ENCODE results near the gene HARBI1. TPM values are rescaled to one million over a fixed set of nuclear protein-coding genes. Genes with fewer than 3 reads are reported as not detected.

The HARBI1 gene
- total RNA-seq, 4 donors from 2014 or later = 2.8 to 5.6 (median 3.5) TPM

DNA sequence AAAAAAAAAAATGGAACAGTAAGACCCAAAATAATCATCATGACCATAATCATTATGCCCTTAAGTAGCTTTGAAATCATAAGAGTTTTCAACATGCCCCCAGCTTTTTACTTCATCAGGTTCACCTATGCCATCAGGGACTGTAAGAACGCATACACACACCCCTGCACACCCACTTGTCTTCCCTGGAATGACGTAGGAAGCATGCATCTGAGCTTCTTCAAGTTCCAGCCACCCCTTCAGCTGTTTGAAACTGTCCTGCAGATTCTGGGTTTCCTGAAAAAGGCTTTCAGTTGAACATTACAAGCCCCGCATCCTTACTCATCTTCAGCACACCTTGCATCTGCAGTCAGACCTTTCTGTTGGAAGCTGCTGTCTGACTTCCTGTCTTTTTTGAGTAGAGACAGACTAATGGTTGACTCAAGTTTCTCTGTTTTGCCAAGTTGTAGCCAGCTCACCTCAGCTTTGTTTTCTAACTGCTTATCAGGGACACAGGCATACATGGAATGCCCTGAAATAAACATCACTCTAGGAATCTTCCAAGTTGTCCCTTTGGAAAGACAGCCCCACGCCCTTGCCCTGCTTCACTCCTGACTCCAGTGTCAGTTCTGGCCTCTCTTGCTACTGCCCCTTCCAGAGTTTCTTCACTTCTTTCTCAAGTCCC lies 46.4 kb upstream of the HARBI1 start:
- H3K27ac ChIP-seq = no peak overlapping the region
- peaks cover 93% of the 10 kb centered on the region for H3K36me3 ChIP-seq
- no peaks in the 10 kb centered on the region for H3K27me3 ChIP-seq
- peaks cover 11% of the 10 kb centered on the region for H3K4me1 ChIP-seq
- H3K4me3 ChIP-seq = no peak overlapping the region
- H3K9me3 ChIP-seq = no peaks in the 10 kb centered on the region
- DNase-seq (ENCODE audit: low spot score in 2 of 2) = peak in 1 of 2 donors; percentile 18
- WGBS = 75% methylated on average over 4 of the region's 4 CpGs
- no peak for TF ChIP-seq POLR2A (IDR thresholded peaks at IDR 0.05)
- TF ChIP-seq POLR2AphosphoS5 (IDR thresholded peaks at IDR 0.05) = no peak

DNA sequence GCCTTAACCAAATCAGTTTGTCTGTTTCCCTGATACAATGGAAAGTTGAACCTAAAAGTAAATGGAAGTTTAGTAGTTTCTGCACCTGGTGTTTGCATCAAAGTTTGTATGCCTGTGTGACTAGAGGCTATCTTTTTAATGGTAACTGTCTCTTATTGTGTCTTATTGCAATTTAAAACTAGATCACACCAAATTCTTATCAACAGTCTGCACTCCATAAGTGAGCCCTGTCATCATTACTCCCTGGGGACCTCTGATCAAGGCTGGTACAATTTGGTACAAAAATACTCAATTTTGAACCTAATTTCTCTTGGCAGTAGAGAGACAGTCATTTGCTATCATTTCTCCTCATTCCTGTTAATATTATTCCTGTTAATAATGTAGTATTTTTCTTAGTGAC lies 45.3 kb upstream of the HARBI1 start:
- H3K4me1 ChIP-seq = peaks cover 11% of the 10 kb centered on the region
- DNase-seq (ENCODE audit: low spot score in 2 of 2) = no peak
- no peak overlapping the region for H3K4me3 ChIP-seq
- H3K9me3 ChIP-seq = no peaks in the 10 kb centered on the region
- TF ChIP-seq, protein P1, sequence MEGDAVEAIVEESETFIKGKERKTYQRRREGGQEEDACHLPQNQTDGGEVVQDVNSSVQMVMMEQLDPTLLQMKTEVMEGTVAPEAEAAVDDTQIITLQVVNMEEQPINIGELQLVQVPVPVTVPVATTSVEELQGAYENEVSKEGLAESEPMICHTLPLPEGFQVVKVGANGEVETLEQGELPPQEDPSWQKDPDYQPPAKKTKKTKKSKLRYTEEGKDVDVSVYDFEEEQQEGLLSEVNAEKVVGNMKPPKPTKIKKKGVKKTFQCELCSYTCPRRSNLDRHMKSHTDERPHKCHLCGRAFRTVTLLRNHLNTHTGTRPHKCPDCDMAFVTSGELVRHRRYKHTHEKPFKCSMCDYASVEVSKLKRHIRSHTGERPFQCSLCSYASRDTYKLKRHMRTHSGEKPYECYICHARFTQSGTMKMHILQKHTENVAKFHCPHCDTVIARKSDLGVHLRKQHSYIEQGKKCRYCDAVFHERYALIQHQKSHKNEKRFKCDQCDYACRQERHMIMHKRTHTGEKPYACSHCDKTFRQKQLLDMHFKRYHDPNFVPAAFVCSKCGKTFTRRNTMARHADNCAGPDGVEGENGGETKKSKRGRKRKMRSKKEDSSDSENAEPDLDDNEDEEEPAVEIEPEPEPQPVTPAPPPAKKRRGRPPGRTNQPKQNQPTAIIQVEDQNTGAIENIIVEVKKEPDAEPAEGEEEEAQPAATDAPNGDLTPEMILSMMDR (IDR thresholded peaks at IDR 0.05) = no peak
- no peak for TF ChIP-seq POLR2AphosphoS5 (IDR thresholded peaks at IDR 0.05)
- TF ChIP-seq EP300 (IDR thresholded peaks at IDR 0.05) = no peak
- TF ChIP-seq POLR2A (IDR thresholded peaks at IDR 0.05) = no peak
- H3K27ac ChIP-seq = no peak overlapping the region
- no peaks in the 10 kb centered on the region for H3K27me3 ChIP-seq
- H3K36me3 ChIP-seq = peaks cover 93% of the 10 kb centered on the region

GRCh38 chr11:46661836-46662235 lies 44.8 kb upstream of the HARBI1 start:
- Histone ChIP-seq H3K27me3 (no peaks in the 10 kb centered on the region), H3K4me1 (peaks cover 6% of the 10 kb centered on the region), H3K36me3 (peaks cover 93% of the 10 kb centered on the region), H3K27ac (no peak overlapping the region), H3K9me3 (no peaks in the 10 kb centered on the region), H3K4me3 (no peak overlapping the region)
- TF ChIP-seq POLR2AphosphoS5 (IDR thresholded peaks at IDR 0.05) (no peak), POLR2A (IDR thresholded peaks at IDR 0.05) (no peak), EP300 (IDR thresholded peaks at IDR 0.05) (no peak)
- TF ChIP-seq, protein P1 (IDR thresholded peaks at IDR 0.05) = no peak
- DNase-seq (ENCODE audit: low spot score in 2 of 2) = no peak

DNA sequence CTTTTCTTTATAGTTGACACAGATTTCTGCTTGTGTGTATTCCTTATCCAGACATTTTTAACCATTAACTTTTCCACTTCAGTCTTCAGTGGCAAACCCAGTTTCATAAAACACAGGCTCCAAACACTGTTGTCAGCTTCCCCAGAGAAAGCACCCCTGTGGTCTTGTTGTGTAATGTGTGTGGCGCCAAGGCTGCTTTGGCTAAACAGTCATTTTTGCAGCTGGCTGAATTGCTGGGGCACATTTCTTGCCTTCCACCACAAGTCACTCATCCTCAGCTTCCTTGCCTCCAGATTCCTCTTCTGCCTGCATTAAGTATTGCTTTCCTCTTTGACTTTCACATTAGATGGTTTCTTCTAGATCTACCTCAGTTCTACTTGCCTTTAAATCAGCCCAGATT lies 42.9 kb upstream of the HARBI1 start:
- WGBS = 94% methylated on average over 1 of the region's 1 CpG
- peaks cover 93% of the 10 kb centered on the region for H3K36me3 ChIP-seq

GRCh38 chr11:46658259-46658658 lies 41.2 kb upstream of the HARBI1 start:
- peak in 1 of 2 donors; percentile 77 for DNase-seq (ENCODE audit: low spot score in 2 of 2)
- WGBS = 77% methylated on average over 4 of the region's 4 CpGs
- no peak overlapping the region for H3K27ac ChIP-seq
- H3K9me3 ChIP-seq = no peaks in the 10 kb centered on the region
- H3K4me3 ChIP-seq = no peak overlapping the region
- H3K36me3 ChIP-seq = peaks cover 91% of the 10 kb centered on the region
- peaks cover 4% of the 10 kb centered on the region for H3K4me1 ChIP-seq
- TF ChIP-seq POLR2AphosphoS5 (IDR thresholded peaks at IDR 0.05) (no peak), EP300 (IDR thresholded peaks at IDR 0.05) (no peak), POLR2A (IDR thresholded peaks at IDR 0.05) (no peak)
- TF ChIP-seq, protein P1 (IDR thresholded peaks at IDR 0.05) = no peak
- no peaks in the 10 kb centered on the region for H3K27me3 ChIP-seq

More for the DNA sequence above, 42.9 kb upstream of the HARBI1 start:
- H3K9me3 ChIP-seq = no peaks in the 10 kb centered on the region
- peak in 1 of 2 donors; percentile 68 for DNase-seq (ENCODE audit: low spot score in 2 of 2)
- no peaks in the 10 kb centered on the region for H3K27me3 ChIP-seq
- no peak overlapping the region for H3K4me3 ChIP-seq
- H3K27ac ChIP-seq = no peak overlapping the region
- TF ChIP-seq POLR2A (IDR thresholded peaks at IDR 0.05) (no peak), EP300 (IDR thresholded peaks at IDR 0.05) (no peak), POLR2AphosphoS5 (IDR thresholded peaks at IDR 0.05) (no peak)
- TF ChIP-seq, protein P1 (IDR thresholded peaks at IDR 0.05) = no peak
- peaks cover 4% of the 10 kb centered on the region for H3K4me1 ChIP-seq

Data from suprapubic skin (tissue), 4 donors.